Thyroid gland (tissue), 4 donors: ENCODE measurements around the gene CHST14. TPM values are rescaled to one million over a fixed set of nuclear protein-coding genes. Genes with fewer than 3 reads are reported as not detected.

ENCODE experiments used
- DNase-seq, 2 donors: peaks; one replicate each; pipeline ENCODE4 v3.0.0-alpha.2; 2019
- H3K27ac ChIP-seq, 3 donors: fragments of 200-600 bp; sonication (generic); 1 replicate in 2 of 3; 2 replicates in 1 of 3; pipeline ENCODE4 v1.5.1; 2016 to 2019; ENCODE audit warnings: mild to moderate bottlenecking in 1 of 3, moderate library complexity in 1 of 3
- H3K27me3 ChIP-seq: fragments of 200-600 bp; sonication (generic); one replicate; pipeline ENCODE4 v1.5.1; 2019
- H3K36me3 ChIP-seq, 2 donors: fragments of 200-600 bp; sonication (generic); one replicate each; pipeline ENCODE4 v1.5.1; 2016 to 2019
- H3K4me1 ChIP-seq, 2 donors: fragments of 200-600 bp; sonication (generic); one replicate each; pipeline ENCODE4 v1.5.1; 2017 to 2019
- H3K4me3 ChIP-seq, 3 donors: fragments of 200-600 bp; sonication (generic); replicated peaks in 1 of 3; 1 replicate in 2 of 3; 2 replicates in 1 of 3; pipeline ENCODE4 v1.5.1; 2016; ENCODE audit warnings: mild to moderate bottlenecking in 1 of 3
- H3K9me3 ChIP-seq: fragments of 200-600 bp; sonication (generic); one replicate; pipeline ENCODE4 v1.5.1; 2017
- POLR2A ChIP-seq, 2 donors: fragments of 450-650 bp; IDR thresholded peaks; one replicate each; pipeline ENCODE4 v1.6.1; 2017; ENCODE audit warnings: antibody characterized with exemption in 2 of 2, mild to moderate bottlenecking in 2 of 2, moderate library complexity in 1 of 2
- WGBS, 2 donors: methylation state at CpG; one replicate each; pipeline ENCODE4 v1.1.5; 2017; 5-methylcytosine and 5-hydroxymethylcytosine counted together
- intact Hi-C: fragments of 100-400 bp; cut with DNase I; formaldehyde crosslinking; loops from one replicate; pipeline ENCODE4 v1.15.1; 2023
- total RNA-seq, 4 donors: library from RNA; depleted of rRNA; stranded (reverse); fragments of >200 nt; gene quantifications; one replicate each; pipeline ENCODE4 v1.2.3, GENCODE V29; 2016
- TF ChIP-seq, protein P1 (sequence below), 6 experiments: fragments of 200-600 bp in 3 of 6; fragments of 450-650 bp in 3 of 6; sonication (generic) in 3 of 6; IDR thresholded peaks; one replicate each; pipeline ENCODE4 v1.5.1; 2016 to 2019; ENCODE audit warnings: antibody characterized with exemption in 6 of 6, mild to moderate bottlenecking in 2 of 6, inconsistent platforms in 1 of 6, moderate library complexity in 1 of 6

Gene CHST14
- total RNA-seq, 4 donors from 2014 or later: 15.7 to 22.6 (median 20.1) TPM

DNA sequence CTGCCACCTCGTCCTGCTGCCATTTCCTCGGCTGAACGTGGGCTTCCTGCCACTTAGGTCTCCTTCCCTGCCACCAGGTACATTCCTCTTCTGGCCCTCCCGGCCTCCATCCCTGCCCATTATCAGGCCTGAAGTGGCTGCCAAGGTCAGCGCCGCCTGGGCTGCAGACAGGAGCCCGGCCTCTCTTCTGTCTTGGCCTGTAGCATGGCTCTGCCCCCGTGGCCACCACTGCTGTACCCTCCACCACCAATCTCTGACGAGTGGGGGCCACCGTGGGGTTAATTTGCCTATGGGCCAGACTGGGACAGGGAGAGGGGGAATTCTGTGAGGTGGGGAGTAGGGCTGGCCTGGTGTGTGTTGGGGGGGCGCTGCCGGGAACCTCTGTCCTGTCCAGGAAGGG lies 32.1 kb upstream of the CHST14 start:
- DNase-seq: no peak
- H3K27me3 ChIP-seq: no peaks in the 10 kb centered on the region
- H3K4me3 ChIP-seq: no peak overlapping the region
- intact Hi-C loops: no loop called here
- H3K27ac ChIP-seq: peak overlapping the region in 1 of 3 donors; percentile 36
- no peak for TF ChIP-seq POLR2A (IDR thresholded peaks at IDR 0.05)
- TF ChIP-seq, protein P1, sequence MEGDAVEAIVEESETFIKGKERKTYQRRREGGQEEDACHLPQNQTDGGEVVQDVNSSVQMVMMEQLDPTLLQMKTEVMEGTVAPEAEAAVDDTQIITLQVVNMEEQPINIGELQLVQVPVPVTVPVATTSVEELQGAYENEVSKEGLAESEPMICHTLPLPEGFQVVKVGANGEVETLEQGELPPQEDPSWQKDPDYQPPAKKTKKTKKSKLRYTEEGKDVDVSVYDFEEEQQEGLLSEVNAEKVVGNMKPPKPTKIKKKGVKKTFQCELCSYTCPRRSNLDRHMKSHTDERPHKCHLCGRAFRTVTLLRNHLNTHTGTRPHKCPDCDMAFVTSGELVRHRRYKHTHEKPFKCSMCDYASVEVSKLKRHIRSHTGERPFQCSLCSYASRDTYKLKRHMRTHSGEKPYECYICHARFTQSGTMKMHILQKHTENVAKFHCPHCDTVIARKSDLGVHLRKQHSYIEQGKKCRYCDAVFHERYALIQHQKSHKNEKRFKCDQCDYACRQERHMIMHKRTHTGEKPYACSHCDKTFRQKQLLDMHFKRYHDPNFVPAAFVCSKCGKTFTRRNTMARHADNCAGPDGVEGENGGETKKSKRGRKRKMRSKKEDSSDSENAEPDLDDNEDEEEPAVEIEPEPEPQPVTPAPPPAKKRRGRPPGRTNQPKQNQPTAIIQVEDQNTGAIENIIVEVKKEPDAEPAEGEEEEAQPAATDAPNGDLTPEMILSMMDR (IDR thresholded peaks at IDR 0.05): no peak
- H3K36me3 ChIP-seq: no peaks in the 10 kb centered on the region
- 69 to 78% methylated on average over 12 of the region's 12 CpGs for WGBS, 2 donors
- no peaks in the 10 kb centered on the region for H3K9me3 ChIP-seq
- H3K4me1 ChIP-seq: peaks cover 25 to 45% of the 10 kb centered on the region in 2 donors

DNA sequence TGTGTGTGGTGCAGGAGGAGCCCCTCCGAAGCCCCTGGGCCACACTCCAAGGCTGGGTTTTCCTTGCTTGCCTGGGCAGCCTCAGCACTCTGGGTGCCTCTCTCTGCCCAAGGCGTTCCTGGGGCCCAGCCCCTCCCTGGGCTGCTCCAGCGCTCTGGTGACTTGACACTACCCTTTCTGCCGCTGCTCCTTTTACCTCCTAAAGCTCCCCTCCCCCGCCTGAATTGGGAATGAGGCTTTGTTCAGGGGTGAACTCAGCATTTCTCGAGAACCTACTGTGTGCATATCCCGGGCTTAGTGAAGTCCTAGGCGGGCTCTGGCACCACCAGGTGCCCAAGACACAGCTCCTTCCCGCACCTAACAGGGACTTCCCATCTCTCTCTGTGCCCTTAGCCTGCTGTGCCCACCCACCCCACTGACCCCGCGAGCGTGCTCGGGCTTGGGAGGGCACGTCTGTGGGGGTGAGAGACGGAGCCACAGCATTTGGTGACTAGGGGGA lies 31.3 kb upstream of the CHST14 start:
- Histone ChIP-seq H3K9me3 (no peaks in the 10 kb centered on the region), H3K27me3 (no peaks in the 10 kb centered on the region), H3K4me3 (peak overlapping the region in 2 of 3 donors; percentile 18 to 56), H3K27ac (peak overlapping the region in 2 of 3 donors; percentile 24 to 60), H3K36me3 (no peaks in the 10 kb centered on the region), H3K4me1 (peaks cover 30 to 51% of the 10 kb centered on the region in 2 donors)
- DNase-seq: peak; percentile 63 to 65
- intact Hi-C loops: no loop called here
- 6 to 12% methylated on average over 11 to 15 of the region's 15 CpGs for WGBS, 2 donors
- TF ChIP-seq POLR2A (IDR thresholded peaks at IDR 0.05): no peak
- TF ChIP-seq, protein P1 (IDR thresholded peaks at IDR 0.05): no peak

DNA sequence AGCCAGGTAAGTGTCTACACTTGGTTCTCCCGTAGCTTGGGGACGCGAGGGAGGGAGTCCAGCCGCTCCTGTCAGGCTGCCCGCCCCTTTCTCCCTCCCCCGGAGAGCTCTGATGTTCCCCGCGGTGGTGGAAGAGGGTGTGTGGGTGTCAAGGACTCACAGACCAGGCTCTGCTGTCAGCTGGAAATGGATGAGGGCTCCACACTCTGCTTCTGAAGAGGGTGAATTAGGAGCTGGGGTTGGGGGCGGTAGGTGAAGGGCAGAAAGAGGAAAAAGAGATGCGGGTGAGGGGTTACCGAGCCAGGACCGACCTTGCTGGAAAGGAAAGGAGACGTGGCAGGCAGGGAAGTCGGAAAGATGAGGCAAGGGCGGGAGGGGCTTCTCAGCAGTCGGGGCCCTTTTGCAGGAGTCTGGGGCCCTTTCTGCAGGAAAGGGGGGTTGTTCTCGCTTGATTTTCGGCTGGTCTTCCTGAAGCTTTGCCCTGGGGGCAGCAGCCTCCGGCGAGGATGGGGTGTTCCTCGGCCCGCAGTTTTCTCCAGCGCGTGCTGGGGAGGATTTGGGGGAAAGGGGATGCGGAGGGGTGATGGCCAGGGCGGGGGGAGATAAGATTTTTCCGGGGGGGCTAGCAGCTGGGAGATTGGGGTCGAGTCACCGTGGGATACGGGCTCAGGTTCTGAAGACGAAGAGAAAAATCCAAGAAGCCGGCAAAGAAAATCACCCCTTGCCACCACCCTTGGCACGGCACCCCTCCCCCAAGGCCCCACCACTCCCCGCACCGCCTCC lies 30.6 kb upstream of the CHST14 start:
- Histone ChIP-seq H3K4me3 (peak overlapping the region in 2 of 3 donors; percentile 30 to 56), H3K9me3 (no peaks in the 10 kb centered on the region), H3K27me3 (no peaks in the 10 kb centered on the region), H3K27ac (peak overlapping the region in 2 of 3 donors; percentile 24 to 60), H3K36me3 (no peaks in the 10 kb centered on the region), H3K4me1 (peaks cover 35 to 55% of the 10 kb centered on the region in 2 donors)
- no peak for TF ChIP-seq POLR2A (IDR thresholded peaks at IDR 0.05)
- TF ChIP-seq, protein P1 (IDR thresholded peaks at IDR 0.05): no peak
- 0 to 1% methylated on average over 33 to 34 of the region's 35 CpGs for WGBS, 2 donors
- DNase-seq: peak; percentile 71 to 82
- intact Hi-C loops: loop anchor here (5.0 to 10.0 kb wide), 2 partner anchors 65 to 127 kb away; partner anchors contain the start of genes CCDC32 and RPUSD2

DNA sequence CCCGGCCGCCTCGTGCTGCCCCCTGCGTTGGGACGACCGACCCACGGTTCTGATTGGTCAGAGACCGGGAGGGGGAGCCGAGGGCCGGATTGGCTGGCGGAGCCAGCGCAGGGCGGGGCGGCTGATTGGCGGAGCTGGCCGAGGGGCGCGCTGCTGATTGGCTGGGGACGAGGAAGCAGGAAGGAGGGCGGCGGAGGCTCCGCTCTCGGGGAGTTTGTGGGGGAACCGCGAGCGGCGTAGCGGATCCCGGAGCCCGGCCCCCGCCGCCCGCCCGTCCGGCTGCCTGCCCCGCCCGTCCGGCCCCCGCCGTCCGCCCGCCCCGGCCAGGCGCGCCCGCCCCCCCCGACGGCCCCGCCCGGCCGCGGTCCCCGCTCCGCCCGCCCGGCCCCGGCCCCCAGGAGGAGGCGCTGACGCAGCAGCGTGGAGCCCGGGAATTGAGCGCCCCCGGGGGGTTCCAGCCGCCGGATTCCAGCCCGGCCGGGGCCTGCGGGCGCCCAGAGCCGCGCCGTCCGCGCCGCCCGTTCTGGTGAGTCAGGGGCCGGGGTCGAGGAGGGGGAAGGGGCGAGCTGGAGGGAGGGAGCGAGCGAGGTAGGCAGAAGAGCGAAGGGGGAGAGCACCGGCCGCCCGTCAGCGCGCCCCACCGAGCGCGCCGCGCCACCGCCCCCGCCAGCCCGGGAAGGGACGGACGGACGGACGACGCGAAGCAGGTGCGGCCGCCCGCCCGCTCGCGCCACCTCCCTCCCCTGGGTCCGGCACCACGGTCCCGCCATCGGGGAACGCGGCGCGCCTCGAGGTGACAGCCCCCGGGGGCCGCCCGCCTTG lies 29.8 kb upstream of the CHST14 start, which contains the start of gene BAHD1:
Gene BAHD1, plus strand, starts transcription at position 211 of the 822 bp plus-strand sequence. CDS start 17,512 bp downstream, outside the sequence.
- peaks cover 38 to 57% of the 10 kb centered on the region in 2 donors for H3K4me1 ChIP-seq
- DNase-seq: peak; percentile 98
- peak within 1 kb of the TSS; percentile 24 to 76 (median 75) for H3K27ac ChIP-seq
- H3K27me3 ChIP-seq: no peaks in the 10 kb centered on the region
- no peaks in the 10 kb centered on the region for H3K36me3 ChIP-seq
- WGBS, 2 donors: 0% methylated on average over 5 to 9 of the region's 119 CpGs
- no peaks in the 10 kb centered on the region for H3K9me3 ChIP-seq
- intact Hi-C loops: loop anchor here (5.0 to 10.0 kb wide), 2 partner anchors 64 to 126 kb away; partner anchors contain the start of genes CCDC32 and RPUSD2
- H3K4me3 ChIP-seq: peak within 1 kb of the TSS; percentile 80 to 90 (median 84)
- TF ChIP-seq POLR2A (IDR thresholded peaks at IDR 0.05): peak in 1 of 2 donors; percentile 72
- TF ChIP-seq, protein P1 (IDR thresholded peaks at IDR 0.05): peak in 1 of 6 experiments; percentile 8
